Measurements from ENCODE around the gene CBFB.

DNA sequence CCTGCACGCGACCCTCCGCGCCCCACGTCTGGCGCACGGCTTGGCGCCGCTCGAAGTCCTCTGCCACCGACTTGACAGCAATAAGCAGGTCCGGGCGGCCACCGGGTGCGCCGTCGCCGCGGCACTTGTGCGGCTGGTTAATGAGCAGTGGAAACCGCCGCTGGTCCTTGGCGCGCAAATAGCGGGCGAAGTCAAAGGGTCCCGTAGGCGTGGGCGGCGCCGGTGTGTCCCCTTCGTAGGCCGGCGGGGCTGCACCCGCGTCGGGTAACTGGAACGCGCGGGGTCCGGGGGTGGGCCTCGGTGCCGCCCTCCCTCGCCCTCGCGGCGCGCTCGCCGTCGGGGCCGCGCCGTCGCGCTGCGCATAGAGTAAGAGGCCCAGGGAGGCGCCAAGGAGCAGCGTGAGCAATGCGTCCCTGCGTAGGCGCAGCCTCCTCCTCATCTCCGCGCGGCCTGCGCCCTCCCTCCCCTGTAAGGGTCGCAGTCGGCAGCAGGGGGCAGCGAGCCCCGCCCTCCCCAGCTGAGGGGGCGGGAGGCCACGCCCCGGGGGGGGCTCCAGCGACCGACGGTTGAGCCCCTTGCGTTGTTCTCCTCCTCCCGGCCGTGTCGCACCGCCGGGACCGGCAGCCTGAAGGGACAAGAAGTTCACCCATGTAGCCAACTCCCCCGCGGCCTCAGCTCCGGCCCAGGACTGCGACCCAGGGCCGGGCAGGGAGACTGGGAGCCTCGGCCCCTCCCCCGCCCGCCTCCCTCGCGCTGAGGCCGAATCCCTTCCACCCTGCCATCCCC lies 121.3 kb downstream of the CBFB start:
- TF ChIP-seq, protein P1, sequence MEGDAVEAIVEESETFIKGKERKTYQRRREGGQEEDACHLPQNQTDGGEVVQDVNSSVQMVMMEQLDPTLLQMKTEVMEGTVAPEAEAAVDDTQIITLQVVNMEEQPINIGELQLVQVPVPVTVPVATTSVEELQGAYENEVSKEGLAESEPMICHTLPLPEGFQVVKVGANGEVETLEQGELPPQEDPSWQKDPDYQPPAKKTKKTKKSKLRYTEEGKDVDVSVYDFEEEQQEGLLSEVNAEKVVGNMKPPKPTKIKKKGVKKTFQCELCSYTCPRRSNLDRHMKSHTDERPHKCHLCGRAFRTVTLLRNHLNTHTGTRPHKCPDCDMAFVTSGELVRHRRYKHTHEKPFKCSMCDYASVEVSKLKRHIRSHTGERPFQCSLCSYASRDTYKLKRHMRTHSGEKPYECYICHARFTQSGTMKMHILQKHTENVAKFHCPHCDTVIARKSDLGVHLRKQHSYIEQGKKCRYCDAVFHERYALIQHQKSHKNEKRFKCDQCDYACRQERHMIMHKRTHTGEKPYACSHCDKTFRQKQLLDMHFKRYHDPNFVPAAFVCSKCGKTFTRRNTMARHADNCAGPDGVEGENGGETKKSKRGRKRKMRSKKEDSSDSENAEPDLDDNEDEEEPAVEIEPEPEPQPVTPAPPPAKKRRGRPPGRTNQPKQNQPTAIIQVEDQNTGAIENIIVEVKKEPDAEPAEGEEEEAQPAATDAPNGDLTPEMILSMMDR (optimal IDR thresholded peaks at IDR 0.05 in 1 of 3, IDR thresholded peaks at IDR 0.05 in 1 of 3, conservative IDR thresholded peaks at IDR 0.05 in 1 of 3; ENCODE audit: extremely low read depth in 1 of 3, insufficient read depth in 2 of 3, low read length in 3 of 3) = peak in 2 of 3 experiments; percentile 17 to 32
- TF ChIP-seq EZH2 (IDR thresholded peaks at IDR 0.05; ENCODE audit: low read length) = no peak
